Measurements from ENCODE around the gene ERCC6L2.

The ERCC6L2 gene

GRCh38 chr9:95896580-95896979, 21.1 kb downstream of the ERCC6L2 start:
- H3K4me2 ChIP-seq (ENCODE audit: low read length) = no peak overlapping the region
- no peaks in the 10 kb centered on the region for H3K9me2 ChIP-seq (replicated peaks; ENCODE audit: control insufficient read depth, low read length)
- peaks cover 25% of the 10 kb centered on the region for H3K36me3 ChIP-seq (ENCODE audit: control insufficient read depth, low read length)
- H4K20me1 ChIP-seq (ENCODE audit: control insufficient read depth, insufficient read depth, low read depth, low read length) = no peaks in the 10 kb centered on the region
- no peaks in the 10 kb centered on the region for H3F3A ChIP-seq (ENCODE audit: control insufficient read depth, insufficient read depth)
- no peak for TF ChIP-seq EZH2phosphoT487 (IDR thresholded peaks at IDR 0.05; ENCODE audit: borderline replicate concordance, low read length)
- no peak for TF ChIP-seq CTCF (IDR thresholded peaks at IDR 0.05; ENCODE audit: low read depth, low read length, poor library complexity, severe bottlenecking)
- H3K27me3 ChIP-seq (ENCODE audit: control insufficient read depth, low read length) = no peaks in the 10 kb centered on the region
- no peak overlapping the region for H3K27ac ChIP-seq (ENCODE audit: low read depth, low read length)
- H3K4me1 ChIP-seq (ENCODE audit: control insufficient read depth, low read length) = no peaks in the 10 kb centered on the region
- peaks cover 8% of the 10 kb centered on the region; the same call in 1 of the 2 replicates for H3K9me3 ChIP-seq (ENCODE audit: control insufficient read depth, insufficient read depth, low read length)
- H3K4me3 ChIP-seq (ENCODE audit: low read length) = no peak overlapping the region
- peaks cover 45% of the 10 kb centered on the region for H3K79me2 ChIP-seq (ENCODE audit: control insufficient read depth, low read length)

- H3K4me3 ChIP-seq (ENCODE audit: low read length) = no peak overlapping the region
- H3K9me2 ChIP-seq (replicated peaks; ENCODE audit: control insufficient read depth, low read length) = no peaks in the 10 kb centered on the region
- no peaks in the 10 kb centered on the region for H3K27me3 ChIP-seq (ENCODE audit: control insufficient read depth, low read length)
- H3K27ac ChIP-seq (ENCODE audit: low read depth, low read length) = no peak overlapping the region
- H3K9me3 ChIP-seq (ENCODE audit: control insufficient read depth, insufficient read depth, low read length) = no peaks in the 10 kb centered on the region
- no peak overlapping the region for H3K4me2 ChIP-seq (ENCODE audit: low read length)
- H4K20me1 ChIP-seq (ENCODE audit: control insufficient read depth, insufficient read depth, low read depth, low read length) = no peaks in the 10 kb centered on the region
- TF ChIP-seq EZH2phosphoT487 (IDR thresholded peaks at IDR 0.05; ENCODE audit: borderline replicate concordance, low read length) (no peak), CTCF (IDR thresholded peaks at IDR 0.05; ENCODE audit: low read depth, low read length, poor library complexity, severe bottlenecking) (no peak)
- no peaks in the 10 kb centered on the region for H3K4me1 ChIP-seq (ENCODE audit: control insufficient read depth, low read length)
- H3K36me3 ChIP-seq (ENCODE audit: control insufficient read depth, low read length) = peaks cover 13% of the 10 kb centered on the region
- no peaks in the 10 kb centered on the region for H3F3A ChIP-seq (ENCODE audit: control insufficient read depth, insufficient read depth)
- peaks cover 4% of the 10 kb centered on the region for H3K79me2 ChIP-seq (ENCODE audit: control insufficient read depth, low read length)
These were observed 26.0 kb downstream of the ERCC6L2 start for GRCh38 chr9:95901506-95901905.

GRCh38 chr9:95903398-95903797, 27.9 kb downstream of the ERCC6L2 start:
- no peaks in the 10 kb centered on the region for H3K79me2 ChIP-seq (ENCODE audit: control insufficient read depth, low read length)

More at GRCh38 chr9:95903398-95903797, 27.9 kb downstream of the ERCC6L2 start:
- no peaks in the 10 kb centered on the region for H3K4me1 ChIP-seq (ENCODE audit: control insufficient read depth, low read length)
- no peaks in the 10 kb centered on the region for H3F3A ChIP-seq (ENCODE audit: control insufficient read depth, insufficient read depth)
- peaks cover 22% of the 10 kb centered on the region for H3K36me3 ChIP-seq (ENCODE audit: control insufficient read depth, low read length)
- no peaks in the 10 kb centered on the region for H3K9me3 ChIP-seq (ENCODE audit: control insufficient read depth, insufficient read depth, low read length)
- no peak overlapping the region for H3K27ac ChIP-seq (ENCODE audit: low read depth, low read length)
- no peak overlapping the region for H3K4me3 ChIP-seq (ENCODE audit: low read length)
- H3K9me2 ChIP-seq (replicated peaks; ENCODE audit: control insufficient read depth, low read length) = no peaks in the 10 kb centered on the region
- no peak overlapping the region for H3K4me2 ChIP-seq (ENCODE audit: low read length)
- TF ChIP-seq CTCF (IDR thresholded peaks at IDR 0.05; ENCODE audit: low read depth, low read length, poor library complexity, severe bottlenecking) (no peak), EZH2phosphoT487 (IDR thresholded peaks at IDR 0.05; ENCODE audit: borderline replicate concordance, low read length) (no peak)
- H3K27me3 ChIP-seq (ENCODE audit: control insufficient read depth, low read length) = no peaks in the 10 kb centered on the region
- H4K20me1 ChIP-seq (ENCODE audit: control insufficient read depth, insufficient read depth, low read depth, low read length) = no peaks in the 10 kb centered on the region

Data from DOHH2 (cell line).